GM21786 (cell line): ENCODE results near the gene OR10R2.

ENCODE experiments used
- ATAC-seq: cut with Tn5 transposase; IDR thresholded peaks from one replicate; pipeline ENCODE4 v1.9.1; 2021; ENCODE audit not compliant: unreplicated experiment

OR10R2 gene

DNA sequence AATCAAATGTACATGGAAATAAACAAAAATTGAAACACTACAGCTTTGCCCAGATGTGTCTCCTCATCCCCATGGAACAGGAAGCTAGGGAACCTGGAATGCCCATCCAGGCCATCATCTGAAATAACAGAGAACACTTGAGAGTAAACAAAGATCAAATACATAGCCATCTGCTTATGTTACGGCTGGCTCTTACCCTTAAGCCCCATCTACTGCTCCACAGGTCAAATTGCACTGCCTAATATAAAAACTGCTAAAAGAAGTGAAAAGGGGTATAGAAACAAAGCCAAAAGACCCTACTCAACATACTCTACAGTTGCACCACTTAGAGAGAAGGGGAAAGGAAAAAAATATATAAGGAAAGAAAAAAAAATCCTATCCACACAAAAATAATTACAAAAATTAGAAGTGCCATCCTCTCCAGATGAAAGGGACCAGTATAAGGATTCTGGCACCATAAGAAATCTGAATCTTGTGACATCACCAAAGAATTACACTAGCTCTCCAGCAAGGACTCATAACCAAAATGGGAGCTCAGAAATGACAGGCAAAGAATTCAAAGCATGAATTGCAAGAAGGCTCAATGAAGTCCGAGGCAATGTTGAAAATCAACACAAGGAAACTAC lies 55.3 kb downstream of the OR10R2 start:
- no peak for ATAC-seq
